Neural crest cell (in vitro differentiated cells): ENCODE data around the gene ARFGEF2. TPM values are rescaled to one million over a fixed set of nuclear protein-coding genes. Genes with fewer than 3 reads are reported as not detected.

Source experiments
- DNase-seq: peaks from one replicate; pipeline ENCODE4 v3.0.0; 2021; ENCODE audit warnings: low read depth, mixed read lengths, low spot score
- H3K27ac Mint-ChIP-seq: one replicate; pipeline ENCODE4 v1.8.0; 2021; ENCODE audit warnings: mild to moderate bottlenecking, mixed read lengths; ENCODE audit not compliant: unreplicated experiment
- H3K27me3 Mint-ChIP-seq: 2 replicates; pipeline ENCODE4 v1.8.0; 2021; ENCODE audit warnings: low read depth, mild to moderate bottlenecking, mixed read lengths
- H3K36me3 Mint-ChIP-seq: 2 replicates; pipeline ENCODE4 v1.8.0; 2021; ENCODE audit warnings: low read depth, mild to moderate bottlenecking, mixed read lengths
- H3K4me1 Mint-ChIP-seq: 2 replicates; pipeline ENCODE4 v1.8.0; 2021; ENCODE audit warnings: mixed read lengths
- H3K4me3 Mint-ChIP-seq: one replicate; pipeline ENCODE4 v1.8.0; 2021; ENCODE audit warnings: mild to moderate bottlenecking, mixed read lengths
- H3K9me3 Mint-ChIP-seq: 2 replicates; pipeline ENCODE4 v1.8.0; 2021; ENCODE audit warnings: mixed read lengths
- total RNA-seq: library from RNA; stranded (reverse); gene quantifications from 2 replicates; pipeline ENCODE4 v1.2.1, GENCODE V29; 2021
- TF ChIP-seq, protein P1 (sequence below): fragments of 200-600 bp; sonication (generic); conservative IDR thresholded peaks from 2 replicates; pipeline ENCODE4 v1.5.0; 2021; ENCODE audit warnings: antibody characterized with exemption, mild to moderate bottlenecking

The ARFGEF2 gene
- total RNA-seq, 1 donor from 2014 or later, result 18.0 TPM

GRCh38 chr20:48919336-48919881, 2.1 kb upstream of the ARFGEF2 start:
- H3K27me3 Mint-ChIP-seq, result no peaks in the 10 kb centered on the region
- TF ChIP-seq, protein P1, sequence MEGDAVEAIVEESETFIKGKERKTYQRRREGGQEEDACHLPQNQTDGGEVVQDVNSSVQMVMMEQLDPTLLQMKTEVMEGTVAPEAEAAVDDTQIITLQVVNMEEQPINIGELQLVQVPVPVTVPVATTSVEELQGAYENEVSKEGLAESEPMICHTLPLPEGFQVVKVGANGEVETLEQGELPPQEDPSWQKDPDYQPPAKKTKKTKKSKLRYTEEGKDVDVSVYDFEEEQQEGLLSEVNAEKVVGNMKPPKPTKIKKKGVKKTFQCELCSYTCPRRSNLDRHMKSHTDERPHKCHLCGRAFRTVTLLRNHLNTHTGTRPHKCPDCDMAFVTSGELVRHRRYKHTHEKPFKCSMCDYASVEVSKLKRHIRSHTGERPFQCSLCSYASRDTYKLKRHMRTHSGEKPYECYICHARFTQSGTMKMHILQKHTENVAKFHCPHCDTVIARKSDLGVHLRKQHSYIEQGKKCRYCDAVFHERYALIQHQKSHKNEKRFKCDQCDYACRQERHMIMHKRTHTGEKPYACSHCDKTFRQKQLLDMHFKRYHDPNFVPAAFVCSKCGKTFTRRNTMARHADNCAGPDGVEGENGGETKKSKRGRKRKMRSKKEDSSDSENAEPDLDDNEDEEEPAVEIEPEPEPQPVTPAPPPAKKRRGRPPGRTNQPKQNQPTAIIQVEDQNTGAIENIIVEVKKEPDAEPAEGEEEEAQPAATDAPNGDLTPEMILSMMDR, result no peak
- H3K4me3 Mint-ChIP-seq, result peak overlapping the region; percentile 75
- peaks cover 35% of the 10 kb centered on the region for H3K4me1 Mint-ChIP-seq
- H3K27ac Mint-ChIP-seq, result peak overlapping the region; percentile 84
- no peaks in the 10 kb centered on the region for H3K9me3 Mint-ChIP-seq
- no peak for DNase-seq
- H3K36me3 Mint-ChIP-seq, result no peaks in the 10 kb centered on the region

GRCh38 chr20:48919882-48920526, 1.5 kb upstream of the ARFGEF2 start:
- Mint-ChIP-seq H3K9me3 (no peaks in the 10 kb centered on the region), H3K4me3 (peak overlapping the region; percentile 75), H3K4me1 (peaks cover 35% of the 10 kb centered on the region), H3K27ac (no peak overlapping the region), H3K36me3 (no peaks in the 10 kb centered on the region), H3K27me3 (no peaks in the 10 kb centered on the region)
- TF ChIP-seq, protein P1, result no peak
- DNase-seq, result no peak

DNA sequence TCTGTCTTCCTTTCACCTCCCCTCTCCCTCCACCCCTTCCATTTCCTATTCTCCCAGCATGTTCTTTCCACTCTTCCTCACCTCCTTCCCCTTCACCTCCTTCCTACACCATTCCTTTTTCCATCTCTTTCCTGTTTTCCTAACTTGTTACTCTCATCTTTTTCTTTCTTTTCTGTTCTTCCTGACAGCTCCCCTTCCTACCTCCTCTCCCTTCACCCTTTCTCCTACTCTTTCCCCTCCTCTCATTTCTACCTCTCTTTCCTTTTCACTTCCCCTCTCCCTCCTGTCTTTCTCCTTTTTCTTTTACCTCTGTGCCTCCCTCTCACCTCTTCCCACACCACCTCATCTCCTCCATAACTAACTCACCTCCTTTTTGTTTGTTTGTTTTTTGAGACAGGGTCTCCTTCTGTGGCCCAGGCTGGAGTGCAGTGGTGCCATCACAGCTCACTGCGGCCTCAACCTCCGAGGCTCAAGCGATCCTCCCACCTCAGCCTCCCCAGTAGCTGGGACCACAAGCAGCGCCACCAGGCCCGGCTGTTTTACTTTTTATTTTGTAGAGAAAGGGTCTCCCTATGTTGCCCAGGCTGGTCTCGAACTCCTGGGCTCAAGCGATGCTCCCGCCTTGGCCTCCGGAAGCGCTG, 864 bp upstream of the ARFGEF2 start:
- H3K4me3 Mint-ChIP-seq, result peak overlapping the region; percentile 94
- DNase-seq, result no peak
- H3K9me3 Mint-ChIP-seq, result no peaks in the 10 kb centered on the region
- TF ChIP-seq, protein P1, result no peak
- H3K27me3 Mint-ChIP-seq, result no peaks in the 10 kb centered on the region
- no peaks in the 10 kb centered on the region for H3K36me3 Mint-ChIP-seq
- H3K4me1 Mint-ChIP-seq, result peaks cover 35% of the 10 kb centered on the region
- H3K27ac Mint-ChIP-seq, result no peak overlapping the region

GRCh38 chr20:48921883-48922820, 641 bp downstream of the ARFGEF2 start:
- H3K27ac Mint-ChIP-seq, result peak overlapping the region; percentile 98
- no peaks in the 10 kb centered on the region for H3K27me3 Mint-ChIP-seq
- no peaks in the 10 kb centered on the region for H3K9me3 Mint-ChIP-seq
- TF ChIP-seq, protein P1, result no peak
- no peaks in the 10 kb centered on the region for H3K36me3 Mint-ChIP-seq
- H3K4me3 Mint-ChIP-seq, result peak overlapping the region; percentile 96
- no peak for DNase-seq
- H3K4me1 Mint-ChIP-seq, result peaks cover 35% of the 10 kb centered on the region

DNA sequence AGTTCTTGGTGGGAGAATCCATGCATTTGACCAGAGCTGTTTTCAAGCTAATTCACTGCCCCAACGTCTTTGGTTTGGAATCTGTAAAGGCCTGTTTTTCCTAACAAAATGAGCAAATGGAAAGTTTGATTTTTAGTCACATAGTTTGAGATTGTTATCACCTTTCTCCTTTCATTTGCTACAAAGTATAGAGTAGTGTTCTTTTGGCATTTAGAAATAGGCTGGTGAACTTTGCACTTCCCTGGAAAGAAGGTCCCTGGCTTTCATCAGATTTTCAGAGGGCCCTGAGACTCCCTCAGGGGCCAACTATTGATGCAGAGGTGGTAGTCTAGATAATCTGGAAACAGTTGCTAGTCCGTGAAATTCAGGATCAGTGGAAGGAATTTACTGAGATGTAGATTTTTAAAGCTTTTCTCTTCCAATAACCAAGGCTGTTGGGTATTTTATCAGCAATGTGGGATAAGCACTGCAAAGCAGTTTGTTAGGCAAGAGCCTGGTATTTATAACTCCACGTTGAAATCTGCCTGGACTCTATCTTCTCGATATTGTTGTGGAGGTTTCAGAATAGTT, 1.7 kb downstream of the ARFGEF2 start:
- H3K9me3 Mint-ChIP-seq, result no peaks in the 10 kb centered on the region
- H3K4me1 Mint-ChIP-seq, result peaks cover 35% of the 10 kb centered on the region
- no peaks in the 10 kb centered on the region for H3K27me3 Mint-ChIP-seq
- peak overlapping the region; percentile 8 for H3K27ac Mint-ChIP-seq
- no peaks in the 10 kb centered on the region for H3K36me3 Mint-ChIP-seq
- DNase-seq, result no peak
- TF ChIP-seq, protein P1, result no peak
- peak overlapping the region; percentile 96 for H3K4me3 Mint-ChIP-seq
